IPS-NIHi7 (cell line): ENCODE measurements around the gene MARCHF5.
"Not testable (repeated sequence)": the region's sequence is repeated elsewhere in the genome, so short reads cannot be mapped to it uniquely, and the experiment has no call there.

ENCODE experiments used
- DNase-seq: peaks from one replicate; pipeline ENCODE4 v3.0.0; 2012; ENCODE audit warnings: mixed read lengths; ENCODE audit errors: extremely low spot score

Gene MARCHF5

DNA sequence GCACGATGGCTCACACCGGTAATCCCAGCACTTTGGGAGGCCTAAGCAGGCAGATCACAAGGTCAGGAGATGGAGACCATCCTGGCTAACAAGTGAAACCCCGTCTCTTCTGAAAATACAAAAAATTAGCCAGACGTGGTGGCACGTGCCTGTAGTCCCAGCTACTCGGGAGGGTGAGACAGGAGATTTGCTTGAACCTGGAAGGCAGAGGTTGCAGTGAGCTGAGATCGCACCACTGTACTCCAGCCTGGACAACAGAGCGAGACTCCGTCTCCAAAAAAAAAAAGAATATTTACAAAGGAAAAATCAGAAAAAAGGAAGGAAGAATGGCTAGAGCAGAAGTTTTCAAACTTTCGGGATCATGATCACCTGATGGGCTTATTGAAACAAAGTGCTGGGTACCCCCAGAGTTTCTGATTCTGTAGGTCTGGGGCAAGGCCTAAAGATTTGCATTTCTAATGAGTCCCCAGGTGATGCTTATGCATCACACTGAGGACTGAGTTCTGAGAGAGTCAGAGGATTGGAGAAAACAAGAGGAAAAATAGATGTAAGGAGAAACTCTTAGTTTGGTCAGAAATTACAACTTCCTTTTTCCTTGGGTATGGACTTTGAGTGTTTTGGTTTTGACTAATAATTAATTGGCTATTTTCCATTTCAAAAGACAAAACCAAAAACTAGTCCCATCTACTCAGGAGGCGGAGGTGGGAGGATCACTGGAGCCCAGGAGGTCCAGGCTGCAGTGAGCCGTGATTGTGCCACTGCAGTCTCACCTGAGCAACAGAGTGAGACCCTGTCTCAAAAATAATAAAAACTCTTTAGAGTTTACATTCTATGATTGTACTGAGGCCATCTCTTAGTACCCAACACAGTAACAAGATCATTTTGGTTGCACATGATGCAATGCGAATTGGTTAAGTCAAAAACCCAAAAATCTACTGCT is 14.4 kb downstream of the MARCHF5 start:
- DNase-seq: peak; percentile 14

DNA sequence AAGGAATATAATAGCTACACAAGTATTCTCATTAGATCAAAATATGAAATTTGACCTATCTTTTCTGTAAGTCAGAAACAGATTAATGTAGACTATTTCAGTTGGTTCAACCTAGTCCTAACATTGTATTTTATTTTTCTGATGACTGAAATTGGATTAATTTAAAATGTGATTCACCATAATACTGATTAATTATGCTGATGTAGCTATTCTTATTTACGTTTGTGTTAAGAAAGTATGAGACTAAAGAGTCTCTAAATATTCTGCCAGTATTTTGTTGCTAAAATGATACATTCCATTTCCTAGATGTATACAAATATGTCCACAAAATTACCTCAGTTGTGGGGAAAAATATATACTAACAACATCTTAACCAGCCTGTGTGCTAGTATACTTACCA is 18.3 kb downstream of the MARCHF5 start:
- DNase-seq: no peak

GRCh38 chr10:92313750-92314149 is 22.8 kb downstream of the MARCHF5 start:
- no peak for DNase-seq

DNA sequence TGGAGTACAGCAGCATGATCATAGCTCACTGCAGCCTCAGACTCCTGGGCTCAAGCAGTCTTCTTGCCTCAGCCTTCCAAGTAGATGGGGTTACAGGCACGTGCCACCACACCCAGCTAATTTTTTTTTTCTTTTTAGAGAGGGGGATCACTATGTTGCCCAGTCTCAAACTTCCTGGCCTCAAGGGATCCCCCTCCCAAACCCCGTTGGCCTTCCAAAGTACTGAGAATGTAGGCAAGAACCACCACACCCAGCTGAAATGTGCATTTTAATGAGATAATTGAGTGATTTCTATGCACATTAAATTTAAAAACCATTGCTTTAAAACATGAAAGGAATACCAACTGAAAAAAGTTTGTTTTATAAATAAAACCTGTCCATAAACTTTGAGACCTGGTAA is 25.6 kb downstream of the MARCHF5 start:
- DNase-seq: no peak

- DNase-seq: no peak
Observed at GRCh38 chr10:92323079-92323478, 32.1 kb downstream of the MARCHF5 start.

DNA sequence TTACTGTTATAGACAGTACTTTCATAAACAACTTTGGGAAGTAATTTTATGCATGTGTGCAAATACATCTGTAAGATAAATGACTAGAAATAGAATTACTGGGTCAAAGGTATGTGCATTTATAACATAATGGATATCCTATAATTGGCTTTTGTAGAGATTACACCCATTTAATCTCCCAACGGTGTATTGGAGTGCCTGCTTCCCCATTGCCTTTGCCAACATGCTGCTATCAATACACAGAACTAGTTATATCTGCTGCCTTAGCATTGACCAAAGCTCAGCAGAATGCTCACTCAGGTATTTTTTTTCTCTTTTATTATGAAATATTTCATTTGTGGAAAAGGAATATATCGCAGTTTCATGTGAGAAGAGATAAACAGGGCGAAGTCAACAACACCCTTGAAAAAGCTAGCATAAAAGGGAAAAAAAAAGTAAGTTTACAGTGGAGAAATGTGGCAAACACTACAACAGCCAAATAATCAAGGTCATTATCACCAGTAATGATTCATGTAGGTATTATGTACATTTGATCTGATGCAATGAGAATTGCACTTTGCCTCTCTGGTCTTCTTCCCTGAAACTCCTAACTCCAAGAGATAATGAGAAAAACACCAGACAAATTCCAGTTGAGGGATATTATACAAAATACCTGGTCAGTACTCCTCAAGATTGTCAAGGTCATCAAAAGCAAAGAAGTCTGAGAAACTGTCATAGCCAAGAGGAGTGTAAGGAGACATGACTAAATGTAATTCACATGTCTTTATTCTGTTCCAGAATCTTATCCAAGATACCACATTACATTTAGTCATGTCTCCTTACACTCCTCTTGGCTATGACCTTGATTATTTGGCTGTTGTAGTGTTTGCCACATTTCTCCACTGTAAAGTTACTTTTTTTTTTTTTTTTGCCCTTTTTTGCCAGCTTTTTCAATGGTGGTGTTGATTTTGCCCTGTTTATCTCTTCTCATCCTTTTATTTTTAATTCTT is 36.8 kb downstream of the MARCHF5 start:
- no peak for DNase-seq

GRCh38 chr10:92328993-92329392 is 38.0 kb downstream of the MARCHF5 start:
- no peak for DNase-seq

GRCh38 chr10:92329927-92330326 is 39.0 kb downstream of the MARCHF5 start:
- DNase-seq: not testable (repeated sequence)

DNA sequence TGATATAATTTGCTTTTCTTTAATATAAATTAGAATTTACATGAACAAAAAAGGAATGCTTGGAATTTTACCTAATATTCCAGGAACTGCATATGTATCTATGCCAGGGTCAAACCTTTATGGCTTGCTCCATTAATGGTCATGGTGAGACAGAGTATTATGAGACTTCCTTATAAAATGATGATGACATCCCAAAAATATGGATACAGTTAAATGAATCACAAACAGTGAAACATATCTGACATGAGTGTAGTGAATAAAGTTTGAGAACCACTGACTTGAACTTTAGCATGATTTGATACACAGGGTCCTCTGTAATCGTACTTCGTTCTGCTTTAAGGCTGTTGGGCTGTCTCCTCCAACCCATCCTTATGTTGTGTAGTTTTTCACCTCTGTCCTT is 51.8 kb downstream of the MARCHF5 start:
- DNase-seq: no peak

- not testable (repeated sequence) for DNase-seq
Observed at GRCh38 chr10:92345575-92345974, 54.6 kb downstream of the MARCHF5 start.

DNA sequence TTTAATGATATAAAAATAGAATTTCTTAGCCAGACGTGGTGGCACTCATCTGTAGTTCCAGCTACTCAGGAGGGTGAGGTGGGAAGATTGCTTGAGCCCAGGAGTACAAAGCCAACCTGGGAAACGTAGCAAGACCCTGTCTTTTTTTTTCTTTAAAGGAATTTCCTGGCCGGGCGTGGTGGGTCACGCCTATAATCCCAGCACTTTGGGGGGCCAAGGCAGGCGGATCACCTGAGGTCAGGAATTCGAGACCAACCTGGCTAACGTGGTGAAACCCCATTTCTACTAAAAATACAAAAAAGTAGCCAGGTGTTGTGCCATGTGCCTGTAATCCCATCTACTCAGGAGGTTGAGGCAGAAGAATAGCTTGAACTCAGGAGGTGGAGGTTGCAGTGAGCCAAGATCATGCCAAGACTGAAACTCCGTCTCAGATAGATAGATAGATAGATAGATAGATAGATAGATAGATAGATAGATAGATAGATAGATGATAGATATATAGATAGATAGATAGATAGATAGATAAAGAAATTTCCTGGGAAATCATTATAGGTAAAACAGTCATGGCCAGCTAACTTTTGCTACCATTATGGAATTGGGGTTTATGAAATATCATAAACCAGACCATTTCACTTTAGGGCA is 56.2 kb downstream of the MARCHF5 start:
- not testable (repeated sequence) for DNase-seq

DNA sequence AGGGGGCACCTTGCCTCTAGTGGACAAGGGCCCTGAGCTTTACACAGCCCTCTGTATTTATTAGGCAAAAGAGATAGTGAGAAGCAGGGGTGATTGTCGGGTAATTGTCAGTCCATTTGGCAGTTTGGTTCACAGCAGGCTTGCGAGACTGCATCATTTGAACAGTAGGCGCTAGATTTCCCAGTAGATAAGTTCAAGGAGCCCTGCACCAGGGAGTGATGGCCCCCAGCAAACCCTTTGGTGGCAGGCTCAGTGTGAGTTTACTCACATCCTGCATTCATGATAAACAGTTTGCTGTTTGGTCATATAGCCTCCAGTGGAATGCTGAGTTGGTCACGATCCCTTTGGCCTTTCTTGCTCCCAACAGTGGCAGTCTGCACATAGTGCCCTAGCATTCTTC is 59.4 kb downstream of the MARCHF5 start:
- no peak for DNase-seq

DNA sequence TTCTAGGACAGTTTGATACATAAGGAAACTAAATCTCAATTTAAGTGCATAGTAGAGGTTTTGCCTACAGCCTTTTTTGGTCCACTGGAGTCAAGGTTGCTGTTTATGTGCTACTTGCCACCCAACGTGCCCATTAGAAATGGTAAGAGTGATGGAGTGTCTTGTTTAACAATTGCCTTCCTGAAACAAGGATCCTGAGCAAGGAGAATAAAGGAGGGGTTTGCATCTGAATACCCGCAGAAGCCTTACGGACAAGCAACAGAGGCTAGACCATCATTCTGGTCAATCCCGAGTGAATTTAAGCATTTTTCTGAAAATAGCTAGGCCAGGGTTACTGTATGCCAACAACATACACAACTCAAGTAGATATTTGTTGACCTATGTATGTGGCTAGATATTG is 63.6 kb downstream of the MARCHF5 start:
- DNase-seq: peak; percentile 23

GRCh38 chr10:92356041-92356440 is 65.1 kb downstream of the MARCHF5 start:
- DNase-seq: no peak

GRCh38 chr10:92363498-92363897 is 72.5 kb downstream of the MARCHF5 start:
- no peak for DNase-seq

DNA sequence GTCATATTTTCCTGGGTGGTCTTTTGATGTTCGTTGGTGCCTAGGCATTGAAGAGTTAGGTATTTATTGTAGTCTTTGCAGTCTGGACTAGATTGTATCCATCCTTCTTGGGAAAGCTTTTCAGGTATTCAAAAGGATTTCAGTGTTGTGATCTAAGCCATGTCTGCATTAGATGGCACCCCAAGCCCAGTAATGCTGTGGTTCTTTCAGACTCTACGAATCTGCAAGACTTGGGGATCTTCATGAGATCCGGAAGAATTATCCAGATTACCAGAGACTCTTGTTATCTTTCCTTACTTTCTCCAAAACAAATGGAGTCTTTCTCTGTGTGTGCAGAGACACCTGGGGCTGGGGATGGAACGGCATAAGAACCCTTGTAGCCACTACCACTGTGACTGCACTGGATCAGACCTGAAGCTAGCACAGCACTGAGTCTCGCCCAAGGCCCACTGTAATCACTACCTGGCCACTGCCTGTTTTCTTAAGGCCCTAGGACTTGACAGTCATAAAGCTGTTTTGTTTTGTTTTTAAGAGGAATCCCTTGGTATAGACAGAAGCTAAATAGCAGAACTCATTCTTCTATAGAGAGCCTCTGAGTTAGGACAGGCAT is 75.5 kb downstream of the MARCHF5 start:
- no peak for DNase-seq

GRCh38 chr10:92377962-92378361 is 87.0 kb downstream of the MARCHF5 start:
- DNase-seq: no peak

DNA sequence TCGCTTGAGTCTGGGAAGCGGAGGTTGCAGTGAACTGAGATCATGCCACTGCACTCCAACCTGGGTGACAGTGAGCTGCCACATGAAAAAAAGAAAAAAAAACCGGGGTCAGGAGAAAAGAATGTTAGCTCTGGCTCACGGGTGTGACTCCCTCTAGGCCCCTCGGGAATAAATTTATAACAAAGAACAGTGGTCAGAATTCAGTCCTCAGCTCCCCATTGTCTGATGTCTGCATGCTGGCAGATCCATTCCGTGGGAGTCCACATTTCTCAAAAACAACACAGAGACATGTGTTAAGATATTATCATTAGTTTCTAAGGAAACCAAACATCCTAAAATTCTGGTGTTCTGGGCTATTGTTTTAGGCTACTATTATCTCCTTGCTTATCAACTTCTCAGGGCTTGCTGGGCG is 90.6 kb downstream of the MARCHF5 start:
- DNase-seq: no peak

DNA sequence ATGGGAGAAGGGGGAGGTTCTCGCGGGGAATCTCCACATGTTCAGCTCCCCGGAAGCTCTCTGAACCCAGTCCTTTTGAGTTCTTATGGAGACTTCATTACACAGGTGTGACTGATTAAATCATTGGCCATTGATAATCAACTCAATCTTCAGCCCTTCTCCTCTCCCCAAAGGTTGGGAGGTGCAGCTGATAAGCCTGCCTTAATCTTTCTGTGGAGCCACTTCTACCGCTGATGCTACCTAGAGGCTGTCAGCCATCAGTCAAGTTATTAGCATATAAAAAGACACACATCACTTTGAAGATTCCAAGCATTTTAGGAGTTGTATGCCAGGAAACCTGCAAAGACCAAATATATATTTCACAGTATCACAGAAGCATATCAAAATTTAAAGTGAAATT is 91.7 kb downstream of the MARCHF5 start:
- no peak for DNase-seq

DNA sequence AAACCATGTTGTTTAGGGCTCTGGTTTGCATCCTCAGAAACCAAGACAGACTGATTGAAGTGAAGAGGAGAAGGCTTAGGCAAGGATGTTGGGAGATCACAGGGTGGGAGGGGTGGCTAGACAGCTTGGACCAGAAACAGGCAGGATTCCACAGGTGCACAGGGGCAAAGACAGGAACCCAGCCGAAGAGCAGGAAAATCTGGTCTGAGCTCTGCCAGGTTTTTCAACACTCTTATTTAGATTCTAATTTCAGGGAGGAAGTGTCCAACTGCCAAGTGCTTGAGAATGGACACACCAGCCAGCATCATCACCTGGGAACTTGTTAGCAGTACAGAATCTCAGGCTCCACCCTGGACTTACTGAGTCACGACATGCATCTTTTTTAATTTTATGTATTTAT is 93.8 kb downstream of the MARCHF5 start:
- no peak for DNase-seq

- no peak for DNase-seq
Observed at GRCh38 chr10:92385831-92386230, 94.9 kb downstream of the MARCHF5 start.
